NOMO-1 (cell line): ENCODE measurements around the gene NOL11.
"Not testable (repeated sequence)": the region's sequence is repeated elsewhere in the genome, so short reads cannot be mapped to it uniquely, and the experiment has no call there.

Experiments
- DNase-seq, 2 experiments: peaks; one replicate each; lab custom pipeline; 2025; ENCODE audit not compliant: unreplicated experiment in 2 of 2; lab: John Stamatoyannopoulos, UW

NOL11 gene

DNA sequence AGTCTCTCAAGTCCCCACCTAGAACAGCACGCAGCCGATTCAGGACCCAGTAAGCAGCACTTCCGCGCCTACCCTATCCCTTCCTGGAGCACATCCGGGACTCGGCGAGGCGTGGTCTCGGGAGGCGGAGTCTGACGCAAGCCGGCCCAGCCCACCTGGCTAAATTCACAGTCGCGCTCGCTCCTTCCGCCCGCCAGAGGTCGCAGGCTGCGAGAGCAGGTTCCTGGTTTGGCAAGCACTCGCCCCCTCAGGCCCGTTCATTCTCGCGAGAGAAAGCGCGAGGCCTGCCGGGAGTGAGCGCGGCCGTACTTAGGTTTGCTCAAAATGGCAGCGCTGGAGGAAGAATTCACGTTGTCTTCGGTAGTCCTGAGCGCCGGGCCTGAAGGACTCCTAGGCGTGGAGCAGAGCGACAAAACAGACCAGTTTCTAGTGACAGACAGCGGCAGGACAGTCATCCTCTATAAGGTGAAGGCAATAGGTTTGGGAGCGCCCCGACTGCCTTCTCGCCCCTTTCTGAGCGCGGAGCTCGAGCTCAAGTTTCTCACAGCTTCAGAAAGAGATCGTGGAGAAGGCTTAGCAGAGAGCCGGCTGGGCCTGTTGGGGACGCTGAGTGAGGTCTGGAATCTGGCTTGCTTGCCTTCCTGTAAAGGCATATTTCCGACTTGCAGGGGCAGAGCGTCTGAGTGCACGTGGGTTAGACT, at the start of gene NOL11:
Gene NOL11 (plus strand): TSS at position 313 of the 701 bp plus-strand sequence. CDS start 12 bp downstream, at position 325.
- peak; percentile 96 to 99 for DNase-seq

- DNase-seq = no peak
These were observed 46.2 kb upstream of the NOL11 start for GRCh38 chr17:67671493-67671892.

- DNase-seq = no peak
These were observed 45.0 kb upstream of the NOL11 start for GRCh38 chr17:67672592-67673335.

DNA sequence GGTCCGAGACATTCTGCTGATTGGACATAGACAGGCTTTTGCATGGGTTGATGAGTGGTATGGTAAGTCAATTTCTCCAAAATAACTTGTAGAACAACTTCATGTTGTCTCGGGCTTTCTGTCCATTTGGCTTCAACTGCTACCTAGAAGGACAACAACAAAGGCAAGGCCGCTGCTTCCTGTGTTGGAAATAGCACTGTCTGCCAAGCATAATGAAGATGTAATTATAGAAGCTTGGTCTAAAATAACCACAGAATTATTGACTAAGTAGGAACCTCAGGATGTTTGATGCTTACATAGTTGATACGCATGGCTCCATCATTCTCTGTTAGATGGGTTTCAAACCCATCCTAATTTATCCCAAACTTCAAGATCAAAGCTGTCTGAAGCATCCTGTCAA, 42.3 kb upstream of the NOL11 start:
- no peak for DNase-seq

- DNase-seq = no peak
These were observed 41.4 kb upstream of the NOL11 start for GRCh38 chr17:67676305-67676704.

- DNase-seq = no peak
These were observed 39.3 kb upstream of the NOL11 start for GRCh38 chr17:67678414-67678813.

DNA sequence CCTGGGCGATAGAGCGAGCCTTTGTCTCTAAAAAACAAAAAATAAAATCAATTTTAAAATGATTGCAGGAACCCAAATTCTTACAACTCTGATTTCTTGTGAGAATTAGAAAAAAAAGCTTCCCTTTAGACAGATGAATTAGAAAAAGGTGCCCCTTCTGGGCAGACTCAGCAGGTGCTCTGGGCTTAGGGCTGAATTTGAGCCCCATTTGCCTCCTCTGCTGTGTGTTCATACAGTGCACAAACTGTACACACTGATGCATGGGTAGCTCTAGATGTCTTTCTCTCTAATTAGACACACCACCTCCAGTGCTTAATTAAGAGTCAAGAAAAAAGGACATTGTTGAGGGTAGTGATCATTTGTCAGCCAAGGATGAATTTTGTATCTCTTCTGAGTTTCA, 38.5 kb upstream of the NOL11 start:
- DNase-seq = no peak

- DNase-seq = no peak
These were observed 38.0 kb upstream of the NOL11 start for GRCh38 chr17:67679721-67680120.

DNA sequence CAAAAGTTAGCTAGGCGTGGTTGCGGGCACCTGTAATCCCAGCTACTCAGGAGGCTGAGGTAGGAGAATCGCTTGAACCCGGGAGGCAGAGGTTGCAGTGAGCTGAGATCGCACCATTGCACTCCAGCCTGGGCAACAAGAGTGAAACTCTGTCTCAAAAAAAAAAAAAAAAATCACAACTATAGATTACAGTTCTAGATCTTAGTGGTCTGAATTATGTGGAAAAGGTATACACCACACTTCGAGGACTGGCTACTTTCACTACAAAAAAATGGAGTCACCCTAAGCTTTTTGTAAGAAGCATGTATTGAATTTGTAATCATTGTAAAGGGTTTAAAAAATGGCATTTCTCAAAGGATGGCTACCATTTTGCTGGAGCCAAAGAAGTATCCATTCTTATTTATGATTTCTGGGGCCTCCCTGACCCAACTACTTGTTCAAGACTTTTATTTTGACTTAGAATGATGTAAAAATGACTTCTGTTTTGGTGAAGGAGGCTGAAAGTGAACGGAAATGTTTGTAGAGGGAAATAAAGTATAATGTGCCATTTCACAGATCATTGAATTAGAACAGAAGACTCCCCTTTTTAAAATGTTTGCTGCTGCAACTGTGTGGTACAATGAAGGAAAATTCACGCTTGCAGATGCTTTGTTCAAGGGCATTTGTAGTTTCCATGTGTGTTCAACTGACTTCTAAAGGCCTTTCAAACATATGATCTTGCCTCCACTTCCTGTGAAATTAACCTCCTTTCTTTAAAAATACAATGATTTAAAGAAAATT, 37.1 kb upstream of the NOL11 start:
- DNase-seq = no peak

DNA sequence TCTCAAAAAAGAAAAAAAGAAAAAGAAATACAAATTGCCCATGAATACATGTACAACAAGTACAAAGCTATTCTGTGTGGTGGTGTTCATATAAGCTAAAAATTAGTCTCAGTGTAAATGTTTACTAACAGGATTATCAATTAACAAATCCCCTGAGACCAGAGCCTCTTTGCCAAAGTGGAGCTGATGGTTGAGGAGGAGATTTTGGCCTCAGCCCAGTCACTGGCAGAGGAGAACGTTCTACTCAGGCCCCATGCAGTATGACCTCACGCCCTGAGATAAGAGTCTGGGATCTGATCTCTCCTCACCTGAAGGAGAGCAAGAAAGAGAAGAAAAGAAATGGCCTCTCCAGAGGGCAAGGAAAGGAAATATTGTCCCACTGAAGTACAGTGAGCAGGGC, 35.5 kb upstream of the NOL11 start:
- no peak for DNase-seq

GRCh38 chr17:67685351-67685750, 32.4 kb upstream of the NOL11 start:
- DNase-seq = no peak

GRCh38 chr17:67686241-67686640, 31.5 kb upstream of the NOL11 start:
- DNase-seq = no peak

DNA sequence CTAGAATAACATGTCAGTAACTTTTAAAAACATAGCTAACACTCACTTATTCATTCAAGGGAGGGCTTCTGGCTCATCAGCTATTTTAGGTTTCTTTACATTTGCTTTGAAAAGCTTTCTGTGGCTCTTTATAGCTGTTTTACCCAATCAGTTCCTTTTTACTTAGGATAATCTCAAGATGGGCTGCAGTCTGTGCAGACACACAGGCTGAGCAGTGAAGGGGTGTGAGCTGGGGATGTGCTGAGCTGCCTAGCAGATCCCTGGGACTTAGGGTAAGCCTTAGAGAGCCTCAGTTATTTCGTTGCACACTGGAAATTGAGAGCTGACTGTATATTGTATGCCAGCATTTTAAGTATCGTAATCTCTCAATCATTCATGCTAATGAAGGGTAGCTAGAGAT, 30.2 kb upstream of the NOL11 start:
- DNase-seq = no peak

DNA sequence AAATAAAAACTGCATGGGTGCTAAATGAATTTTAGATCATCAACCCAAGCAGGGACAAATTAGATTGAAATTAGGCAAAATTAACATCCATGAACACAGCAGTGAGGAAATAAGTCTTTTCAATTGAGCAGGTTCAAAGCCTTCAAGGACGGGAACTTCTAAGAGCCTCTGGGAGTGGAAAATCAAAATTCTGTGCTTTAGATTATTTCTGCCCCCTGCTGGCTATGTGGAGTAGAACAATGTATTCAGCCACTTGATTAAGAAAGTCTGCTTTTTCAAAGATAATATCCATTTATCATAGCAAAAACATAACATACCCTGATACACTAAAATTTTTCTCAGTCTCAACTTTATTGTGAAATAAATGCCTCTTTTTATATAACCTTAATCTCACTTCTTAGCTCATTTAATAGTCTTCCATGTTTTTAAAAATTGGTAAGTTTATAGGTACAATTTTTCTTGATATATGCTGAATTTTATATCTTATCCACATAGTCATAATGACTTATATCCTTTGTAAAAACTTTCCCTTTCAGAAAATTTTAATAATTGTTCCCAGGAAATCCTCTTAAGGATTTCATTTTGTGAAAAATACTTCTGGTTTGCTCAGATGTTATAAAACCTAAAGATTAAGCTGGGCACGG, 28.1 kb upstream of the NOL11 start:
- peak; percentile 6 to 62 for DNase-seq

GRCh38 chr17:67693811-67694210, 23.9 kb upstream of the NOL11 start:
- no peak for DNase-seq

GRCh38 chr17:67696347-67696746, 21.4 kb upstream of the NOL11 start:
- DNase-seq = no peak

GRCh38 chr17:67696853-67697498, 20.8 kb upstream of the NOL11 start:
- DNase-seq = no peak

- DNase-seq = no peak
These were observed 17.6 kb upstream of the NOL11 start for GRCh38 chr17:67700037-67700724.

GRCh38 chr17:67700725-67701119, 17.0 kb upstream of the NOL11 start:
- no peak for DNase-seq

DNA sequence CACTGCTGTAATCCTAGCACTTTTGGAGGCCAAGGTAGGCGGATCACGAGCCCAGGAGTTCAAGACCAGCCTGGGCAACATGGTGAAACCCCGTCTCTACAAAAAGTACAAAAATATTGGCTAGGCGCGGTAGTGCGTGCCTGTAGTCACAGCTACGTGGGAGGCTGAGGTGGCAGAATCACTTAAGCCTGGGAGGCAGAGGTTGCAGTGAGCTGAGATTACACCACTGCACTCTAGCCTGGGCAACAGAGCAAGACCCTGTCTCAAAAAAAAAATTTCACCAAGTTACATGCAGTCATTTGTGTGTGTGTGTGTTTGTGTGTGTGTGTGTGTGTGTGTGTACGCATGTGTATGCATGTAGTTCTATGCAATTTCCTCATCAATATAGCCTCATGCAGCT, 14.9 kb upstream of the NOL11 start:
- DNase-seq = not testable (repeated sequence)
